Immature natural killer cell (primary cell): ENCODE results near the gene CNOT4. TPM values are rescaled to one million over a fixed set of nuclear protein-coding genes. Genes with fewer than 3 reads are reported as not detected.
A peak's percentile ranks its signal among the peaks of the same experiment; 100 is the strongest.

Experiments
- DNase-seq, 3 donors: peaks; one replicate each; pipeline ENCODE4 v3.0.0; 2022; ENCODE audit warnings: mixed read lengths in 1 of 3
- H3K27ac Mint-ChIP-seq, 6 donors: one replicate each; pipeline ENCODE4 v1.8.0; 2020; ENCODE audit warnings: mixed read lengths in 6 of 6, mild to moderate bottlenecking in 5 of 6, inconsistent platforms in 4 of 6, moderate library complexity in 3 of 6
- H3K27me3 Mint-ChIP-seq, 3 donors: one replicate each; pipeline ENCODE4 v1.8.0; 2020 to 2021; ENCODE audit warnings: low read depth in 3 of 3, mild to moderate bottlenecking in 3 of 3, mixed read lengths in 3 of 3, moderate library complexity in 3 of 3, inconsistent platforms in 1 of 3
- H3K36me3 Mint-ChIP-seq, 3 donors: one replicate each; pipeline ENCODE4 v1.8.0; 2020; ENCODE audit warnings: mixed read lengths in 3 of 3, inconsistent platforms in 2 of 3, mild to moderate bottlenecking in 2 of 3
- H3K4me1 Mint-ChIP-seq, 2 donors: one replicate each; pipeline ENCODE4 v1.8.0; 2020; ENCODE audit warnings: inconsistent platforms in 2 of 2, mild to moderate bottlenecking in 2 of 2, mixed read lengths in 2 of 2, moderate library complexity in 1 of 2
- H3K4me3 Mint-ChIP-seq, 5 donors: one replicate each; pipeline ENCODE4 v1.8.0; 2020; ENCODE audit warnings: mild to moderate bottlenecking in 5 of 5, mixed read lengths in 5 of 5, inconsistent platforms in 3 of 5, moderate library complexity in 3 of 5
- H3K9me3 Mint-ChIP-seq, 6 donors: one replicate each; pipeline ENCODE4 v1.8.0; 2020; ENCODE audit warnings: mild to moderate bottlenecking in 6 of 6, mixed read lengths in 6 of 6, inconsistent platforms in 4 of 6, moderate library complexity in 3 of 6
- polyA plus RNA-seq, 3 donors: library from polyadenylated mRNA; unstranded; fragments of 300-500 nt; fragmentation: Illumina TruSeq; gene quantifications; one replicate each; pipeline ENCODE4 v1.2.3, GENCODE V29; 2021

CNOT4 gene
- polyA plus RNA-seq, 3 donors from 2014 or later, result 8.9 to 17.1 (median 10.8) TPM

- Mint-ChIP-seq H3K36me3 (peaks cover 0 to 4% (median 0%) of the 10 kb centered on the region in 3 donors), H3K27me3 (peaks cover 0 to 2% (median 2%) of the 10 kb centered on the region in 3 donors), H3K27ac (no peak overlapping the region), H3K4me3 (no peak overlapping the region), H3K9me3 (no peaks in the 10 kb centered on the region), H3K4me1 (peaks cover 4 to 8% of the 10 kb centered on the region in 2 donors)
- DNase-seq, result no peak
These were observed 137.7 kb downstream of the CNOT4 start for GRCh38 chr7:135372222-135372621.

GRCh38 chr7:135370656-135371055 is 139.2 kb downstream of the CNOT4 start:
- Mint-ChIP-seq H3K4me1 (peaks cover 4 to 8% of the 10 kb centered on the region in 2 donors), H3K27me3 (peaks cover 0 to 2% (median 2%) of the 10 kb centered on the region in 3 donors), H3K36me3 (peaks cover 0 to 4% (median 0%) of the 10 kb centered on the region in 3 donors), H3K4me3 (no peak overlapping the region), H3K27ac (peak overlapping the region in 1 of 6 donors; percentile 0), H3K9me3 (no peaks in the 10 kb centered on the region)
- DNase-seq, result no peak

GRCh38 chr7:135369405-135369804 is 140.5 kb downstream of the CNOT4 start:
- Mint-ChIP-seq H3K27ac (no peak overlapping the region), H3K4me1 (peaks cover 4 to 8% of the 10 kb centered on the region in 2 donors), H3K4me3 (no peak overlapping the region), H3K27me3 (peaks cover 0 to 2% (median 0%) of the 10 kb centered on the region in 3 donors), H3K36me3 (peaks cover 0 to 4% (median 0%) of the 10 kb centered on the region in 3 donors), H3K9me3 (no peaks in the 10 kb centered on the region)
- no peak for DNase-seq

GRCh38 chr7:135368416-135369186 is 141.3 kb downstream of the CNOT4 start:
- no peak overlapping the region for H3K4me3 Mint-ChIP-seq
- no peak for DNase-seq
- no peaks in the 10 kb centered on the region for H3K9me3 Mint-ChIP-seq
- no peak overlapping the region for H3K27ac Mint-ChIP-seq
- peaks cover 0 to 2% (median 0%) of the 10 kb centered on the region in 3 donors for H3K27me3 Mint-ChIP-seq
- H3K36me3 Mint-ChIP-seq, result peaks cover 0 to 9% (median 4%) of the 10 kb centered on the region in 3 donors
- peaks cover 5 to 8% of the 10 kb centered on the region in 2 donors for H3K4me1 Mint-ChIP-seq

- Mint-ChIP-seq H3K27me3 (peaks cover 0 to 6% (median 0%) of the 10 kb centered on the region in 3 donors), H3K4me3 (no peak overlapping the region), H3K27ac (no peak overlapping the region), H3K36me3 (peaks cover 16 to 25% (median 20%) of the 10 kb centered on the region in 3 donors), H3K9me3 (no peaks in the 10 kb centered on the region), H3K4me1 (peaks cover 3 to 8% of the 10 kb centered on the region in 2 donors)
- DNase-seq, result no peak
These were observed 142.9 kb downstream of the CNOT4 start for GRCh38 chr7:135366843-135367508.

GRCh38 chr7:135365721-135366120 is 144.2 kb downstream of the CNOT4 start:
- peaks cover 0 to 6% (median 0%) of the 10 kb centered on the region in 3 donors for H3K27me3 Mint-ChIP-seq
- H3K4me1 Mint-ChIP-seq, result peaks cover 2 to 8% of the 10 kb centered on the region in 2 donors
- peaks cover 22 to 36% (median 28%) of the 10 kb centered on the region in 3 donors for H3K36me3 Mint-ChIP-seq
- no peak overlapping the region for H3K4me3 Mint-ChIP-seq
- no peak for DNase-seq
- no peaks in the 10 kb centered on the region for H3K9me3 Mint-ChIP-seq
- no peak overlapping the region for H3K27ac Mint-ChIP-seq

GRCh38 chr7:135364206-135364605 is 145.7 kb downstream of the CNOT4 start:
- no peaks in the 10 kb centered on the region for H3K9me3 Mint-ChIP-seq
- H3K4me1 Mint-ChIP-seq, result peaks cover 2% of the 10 kb centered on the region in 2 donors
- H3K27ac Mint-ChIP-seq, result no peak overlapping the region
- DNase-seq, result no peak
- H3K36me3 Mint-ChIP-seq, result peaks cover 22 to 32% (median 28%) of the 10 kb centered on the region in 3 donors
- peaks cover 0 to 4% (median 0%) of the 10 kb centered on the region in 3 donors for H3K27me3 Mint-ChIP-seq
- no peak overlapping the region for H3K4me3 Mint-ChIP-seq

GRCh38 chr7:135362871-135363270 is 147.0 kb downstream of the CNOT4 start:
- H3K4me1 Mint-ChIP-seq, result peaks cover 0 to 2% of the 10 kb centered on the region in 2 donors
- no peak overlapping the region for H3K4me3 Mint-ChIP-seq
- peaks cover 22 to 32% (median 28%) of the 10 kb centered on the region in 3 donors for H3K36me3 Mint-ChIP-seq
- DNase-seq, result no peak
- no peak overlapping the region for H3K27ac Mint-ChIP-seq
- H3K27me3 Mint-ChIP-seq, result peaks cover 0 to 4% (median 0%) of the 10 kb centered on the region in 3 donors
- no peaks in the 10 kb centered on the region for H3K9me3 Mint-ChIP-seq

GRCh38 chr7:135361788-135362187 is 148.1 kb downstream of the CNOT4 start:
- H3K9me3 Mint-ChIP-seq, result no peaks in the 10 kb centered on the region
- H3K27me3 Mint-ChIP-seq, result peaks cover 0 to 4% (median 0%) of the 10 kb centered on the region in 3 donors
- no peak for DNase-seq
- H3K36me3 Mint-ChIP-seq, result peaks cover 22 to 32% (median 28%) of the 10 kb centered on the region in 3 donors
- no peak overlapping the region for H3K4me3 Mint-ChIP-seq
- no peak overlapping the region for H3K27ac Mint-ChIP-seq
- peaks cover 0 to 2% of the 10 kb centered on the region in 2 donors for H3K4me1 Mint-ChIP-seq

GRCh38 chr7:135359615-135360014 is 150.3 kb downstream of the CNOT4 start:
- Mint-ChIP-seq H3K27me3 (peaks cover 0 to 4% (median 0%) of the 10 kb centered on the region in 3 donors), H3K9me3 (no peaks in the 10 kb centered on the region), H3K27ac (no peak overlapping the region)

GRCh38 chr7:135355377-135356048 is 154.4 kb downstream of the CNOT4 start:
- Mint-ChIP-seq H3K27me3 (peaks cover 0 to 1% (median 0%) of the 10 kb centered on the region in 3 donors), H3K9me3 (no peaks in the 10 kb centered on the region), H3K27ac (no peak overlapping the region), H3K36me3 (no peaks in the 10 kb centered on the region), H3K4me3 (no peak overlapping the region), H3K4me1 (no peaks in the 10 kb centered on the region)
- no peak for DNase-seq

More at GRCh38 chr7:135359615-135360014, 150.3 kb downstream of the CNOT4 start:
- Mint-ChIP-seq H3K36me3 (peaks cover 22 to 32% (median 28%) of the 10 kb centered on the region in 3 donors), H3K4me3 (no peak overlapping the region), H3K4me1 (peaks cover 0 to 2% of the 10 kb centered on the region in 2 donors)
- no peak for DNase-seq

GRCh38 chr7:135353832-135354231 is 156.1 kb downstream of the CNOT4 start:
- no peaks in the 10 kb centered on the region for H3K4me1 Mint-ChIP-seq

GRCh38 chr7:135352285-135352684 is 157.6 kb downstream of the CNOT4 start:
- Mint-ChIP-seq H3K4me3 (no peak overlapping the region), H3K27me3 (peaks cover 0 to 3% (median 1%) of the 10 kb centered on the region in 3 donors), H3K27ac (no peak overlapping the region)

More at GRCh38 chr7:135353832-135354231, 156.1 kb downstream of the CNOT4 start:
- Mint-ChIP-seq H3K4me3 (no peak overlapping the region), H3K27me3 (peaks cover 0 to 3% (median 1%) of the 10 kb centered on the region in 3 donors), H3K36me3 (peaks cover 0 to 3% (median 0%) of the 10 kb centered on the region in 3 donors), H3K9me3 (no peaks in the 10 kb centered on the region), H3K27ac (no peak overlapping the region)
- no peak for DNase-seq

More at GRCh38 chr7:135352285-135352684, 157.6 kb downstream of the CNOT4 start:
- H3K4me1 Mint-ChIP-seq, result no peaks in the 10 kb centered on the region
- peaks cover 0 to 3% (median 0%) of the 10 kb centered on the region in 3 donors for H3K36me3 Mint-ChIP-seq
- no peak for DNase-seq
- no peaks in the 10 kb centered on the region for H3K9me3 Mint-ChIP-seq
